Trophoblast cell (in vitro differentiated cells and primary cell): ENCODE results near the gene ANHX.

ENCODE experiments used
- DNase-seq, 2 donors: peaks; one replicate each; pipeline ENCODE4 v3.0.0-alpha.2; 2016
- H2AFZ ChIP-seq: 2 replicates; pipeline ENCODE4 v1.6.1; 2013; ENCODE audit warnings: low read length, moderate library complexity, mild to moderate bottlenecking; ENCODE audit not compliant: insufficient read depth, poor library complexity
- H2AK5ac ChIP-seq: 2 replicates; pipeline ENCODE4 v1.6.1; 2013; ENCODE audit warnings: mild to moderate bottlenecking, low read length
- H2BK120ac ChIP-seq: 2 replicates; pipeline ENCODE4 v1.6.1; 2013; ENCODE audit warnings: low read length, mild to moderate bottlenecking, moderate library complexity; ENCODE audit not compliant: insufficient read depth, poor library complexity
- H2BK12ac ChIP-seq: 2 replicates; pipeline ENCODE4 v1.6.1; 2013; ENCODE audit warnings: mild to moderate bottlenecking, low read length, moderate library complexity
- H2BK5ac ChIP-seq: 2 replicates; pipeline ENCODE4 v1.6.1; 2013; ENCODE audit warnings: low read length, low read depth, moderate library complexity, mild to moderate bottlenecking; ENCODE audit not compliant: poor library complexity
- H3K14ac ChIP-seq: 2 replicates; pipeline ENCODE4 v1.6.1; 2013; ENCODE audit warnings: mild to moderate bottlenecking, low read length
- H3K18ac ChIP-seq: 2 replicates; pipeline ENCODE4 v1.6.1; 2013; ENCODE audit warnings: mild to moderate bottlenecking, low read length
- H3K23ac ChIP-seq: 2 replicates; pipeline ENCODE4 v1.6.1; 2013; ENCODE audit warnings: low read length
- H3K27ac ChIP-seq: 2 replicates; pipeline ENCODE4 v1.5.1; 2013; ENCODE audit warnings: low read depth, mild to moderate bottlenecking, inconsistent platforms, low read length, moderate library complexity
- H3K27me3 ChIP-seq: 2 replicates; pipeline ENCODE4 v1.6.1; 2013; ENCODE audit warnings: inconsistent platforms, mild to moderate bottlenecking, low read length, moderate library complexity; ENCODE audit not compliant: insufficient read depth
- H3K36me3 ChIP-seq, 2 experiments: 1 replicate in 1 of 2; 2 replicates in 1 of 2; pipeline ENCODE4 v1.6.1; 2013; ENCODE audit warnings: low read length in 2 of 2, mild to moderate bottlenecking in 2 of 2, moderate library complexity in 1 of 2; ENCODE audit not compliant: insufficient read depth in 2 of 2, control insufficient read depth in 1 of 2
- H3K4ac ChIP-seq: 2 replicates; pipeline ENCODE4 v1.6.1; 2013; ENCODE audit warnings: low read depth, mild to moderate bottlenecking, low read length, moderate library complexity
- H3K4me1 ChIP-seq, 2 experiments: 1 replicate in 1 of 2; 2 replicates in 1 of 2; pipeline ENCODE4 v1.6.1; 2013; ENCODE audit warnings: low read length in 2 of 2, mild to moderate bottlenecking in 2 of 2, moderate library complexity in 1 of 2; ENCODE audit not compliant: insufficient read depth in 2 of 2, control insufficient read depth in 1 of 2
- H3K4me2 ChIP-seq: 2 replicates; pipeline ENCODE4 v1.6.1; 2013; ENCODE audit warnings: inconsistent platforms, mild to moderate bottlenecking, low read length, moderate library complexity
- H3K4me3 ChIP-seq: 2 replicates; pipeline ENCODE4 v1.5.1; 2013; ENCODE audit warnings: mild to moderate bottlenecking, low read depth, low read length, inconsistent platforms
- H3K79me1 ChIP-seq: one replicate; pipeline ENCODE4 v1.6.1; 2013; ENCODE audit warnings: low read length
- H3K79me2 ChIP-seq: 2 replicates; pipeline ENCODE4 v1.6.1; 2013; ENCODE audit warnings: low read length, mild to moderate bottlenecking; ENCODE audit not compliant: control insufficient read depth, insufficient read depth, poor library complexity
- H3K9ac ChIP-seq: 2 replicates; pipeline ENCODE4 v1.6.1; 2013; ENCODE audit warnings: mild to moderate bottlenecking, low read length
- H3K9me3 ChIP-seq: 2 replicates; pipeline ENCODE4 v1.6.1; 2013; ENCODE audit warnings: low read depth, mild to moderate bottlenecking, control low read depth, inconsistent platforms, low read length; ENCODE audit not compliant: insufficient read depth
- H4K12ac ChIP-seq: 2 replicates; pipeline ENCODE4 v1.6.1; 2013; ENCODE audit warnings: low read depth, mild to moderate bottlenecking, low read length, moderate library complexity
- H4K8ac ChIP-seq: 2 replicates; pipeline ENCODE4 v1.6.1; 2013; ENCODE audit warnings: low read depth, mild to moderate bottlenecking, low read length, moderate library complexity
- H4K91ac ChIP-seq: one replicate; pipeline ENCODE4 v1.6.1; 2013; ENCODE audit warnings: low read depth, mild to moderate bottlenecking, low read length, moderate library complexity
- WGBS: extraction: QIAGEN DNeasy Blood & Tissue Kit; methylation state at CpG from one replicate; pipeline ENCODE4 v1.1.7; 2013; ENCODE audit warnings: missing lambda C conversion rate; ENCODE audit not compliant: insufficient read length, insufficient coverage; ENCODE audit errors: extremely low coverage; 5-methylcytosine and 5-hydroxymethylcytosine counted together

ANHX gene

GRCh38 chr12:133206390-133206789, 29.3 kb downstream of the ANHX start:
- no peak overlapping the region for H3K4ac ChIP-seq
- DNase-seq, result no peak
- H2AK5ac ChIP-seq, result no peak overlapping the region
- H3K79me1 ChIP-seq, result no peaks in the 10 kb centered on the region
- no peak overlapping the region for H3K23ac ChIP-seq
- no peak overlapping the region for H3K14ac ChIP-seq
- no peak overlapping the region for H2BK12ac ChIP-seq
- H4K12ac ChIP-seq, result no peak overlapping the region
- WGBS, result no CpG with 5 or more reads among the region's 2 CpGs
- H3K4me1 ChIP-seq, result no peaks in the 10 kb centered on the region
- no peak overlapping the region for H3K4me2 ChIP-seq
- no peak overlapping the region for H2AFZ ChIP-seq
- peaks cover 29% of the 10 kb centered on the region for H3K9me3 ChIP-seq
- no peak overlapping the region for H3K18ac ChIP-seq
- H2BK5ac ChIP-seq, result no peak overlapping the region
- no peak overlapping the region for H2BK120ac ChIP-seq
- no peak overlapping the region for H3K4me3 ChIP-seq
- no peaks in the 10 kb centered on the region for H3K79me2 ChIP-seq
- H4K91ac ChIP-seq, result no peak overlapping the region
- peaks cover 0 to 13% of the 10 kb centered on the region in 2 experiments for H3K36me3 ChIP-seq
- H4K8ac ChIP-seq, result no peak overlapping the region
- H3K27me3 ChIP-seq, result no peaks in the 10 kb centered on the region
- no peak overlapping the region for H3K27ac ChIP-seq
- no peak overlapping the region for H3K9ac ChIP-seq

GRCh38 chr12:133204264-133204603, 31.4 kb downstream of the ANHX start:
- H3K4me1 ChIP-seq, result no peaks in the 10 kb centered on the region
- H3K36me3 ChIP-seq, result peaks cover 0 to 13% of the 10 kb centered on the region in 2 experiments
- H4K12ac ChIP-seq, result no peak overlapping the region
- no peaks in the 10 kb centered on the region for H3K79me1 ChIP-seq
- WGBS, result no CpG with 5 or more reads among the region's 1 CpG
- no peak overlapping the region for H3K27ac ChIP-seq
- H3K9ac ChIP-seq, result no peak overlapping the region
- no peak overlapping the region for H2AFZ ChIP-seq
- no peak overlapping the region for H3K4ac ChIP-seq
- H3K23ac ChIP-seq, result no peak overlapping the region
- H2BK120ac ChIP-seq, result no peak overlapping the region
- H4K8ac ChIP-seq, result no peak overlapping the region
- H3K9me3 ChIP-seq, result peaks cover 16% of the 10 kb centered on the region
- no peaks in the 10 kb centered on the region for H3K79me2 ChIP-seq
- H2BK12ac ChIP-seq, result no peak overlapping the region
- no peak overlapping the region for H3K14ac ChIP-seq
- no peak overlapping the region for H3K4me2 ChIP-seq
- H2BK5ac ChIP-seq, result no peak overlapping the region
- no peak overlapping the region for H2AK5ac ChIP-seq
- H3K4me3 ChIP-seq, result no peak overlapping the region
- H3K18ac ChIP-seq, result no peak overlapping the region
- DNase-seq, result no peak
- H4K91ac ChIP-seq, result no peak overlapping the region
- H3K27me3 ChIP-seq, result no peaks in the 10 kb centered on the region

GRCh38 chr12:133203344-133204263, 32.1 kb downstream of the ANHX start:
- Histone ChIP-seq H3K23ac (no peak overlapping the region), H4K8ac (no peak overlapping the region), H2BK12ac (no peak overlapping the region), H3K27me3 (no peaks in the 10 kb centered on the region), H2AK5ac (no peak overlapping the region), H3K4me3 (no peak overlapping the region), H3K9me3 (peaks cover 16% of the 10 kb centered on the region), H2AFZ (no peak overlapping the region), H2BK5ac (no peak overlapping the region), H3K9ac (no peak overlapping the region), H3K79me1 (no peaks in the 10 kb centered on the region), H3K27ac (no peak overlapping the region), H3K18ac (no peak overlapping the region), H3K4me1 (no peaks in the 10 kb centered on the region), H4K91ac (no peak overlapping the region), H3K14ac (no peak overlapping the region), H3K4ac (no peak overlapping the region), H4K12ac (no peak overlapping the region), H3K4me2 (no peak overlapping the region), H2BK120ac (no peak overlapping the region), H3K36me3 (peaks cover 0 to 13% of the 10 kb centered on the region in 2 experiments), H3K79me2 (no peaks in the 10 kb centered on the region)
- no CpG with 5 or more reads among the region's 7 CpGs for WGBS
- no peak for DNase-seq

- no peaks in the 10 kb centered on the region for H3K79me2 ChIP-seq
- H3K14ac ChIP-seq, result no peak overlapping the region
- H2AFZ ChIP-seq, result no peak overlapping the region
- no peak overlapping the region for H3K18ac ChIP-seq
- H3K4me2 ChIP-seq, result no peak overlapping the region
- no peak overlapping the region for H2BK120ac ChIP-seq
- no peak overlapping the region for H3K23ac ChIP-seq
- H3K27ac ChIP-seq, result no peak overlapping the region
- DNase-seq, result no peak
- no peak overlapping the region for H4K12ac ChIP-seq
- H2AK5ac ChIP-seq, result no peak overlapping the region
- no peaks in the 10 kb centered on the region for H3K79me1 ChIP-seq
- H4K91ac ChIP-seq, result no peak overlapping the region
- no peak overlapping the region for H3K9ac ChIP-seq
- H3K36me3 ChIP-seq, result peaks cover 0 to 13% of the 10 kb centered on the region in 2 experiments
- H3K9me3 ChIP-seq, result peaks cover 8% of the 10 kb centered on the region
- H3K4me1 ChIP-seq, result no peaks in the 10 kb centered on the region
- H3K4ac ChIP-seq, result no peak overlapping the region
- H2BK12ac ChIP-seq, result no peak overlapping the region
- no peaks in the 10 kb centered on the region for H3K27me3 ChIP-seq
- no CpG with 5 or more reads among the region's 2 CpGs for WGBS
- H3K4me3 ChIP-seq, result no peak overlapping the region
- no peak overlapping the region for H4K8ac ChIP-seq
- no peak overlapping the region for H2BK5ac ChIP-seq
Measured at GRCh38 chr12:133202493-133203343, 33.0 kb downstream of the ANHX start.
